Heart right ventricle (tissue), 16 donors: ENCODE data around the gene NPLOC4. TPM values are rescaled to one million over a fixed set of nuclear protein-coding genes. Genes with fewer than 3 reads are reported as not detected.

Experiments used
- ATAC-seq, 8 donors: fragments of 200-7000 bp; cut with Tn5 transposase; one replicate each; pipeline ENCODE4 v1.9.1; 2020; ENCODE audit warnings: mild to moderate bottlenecking in 8 of 8, moderate library complexity in 8 of 8, moderate number of reproducible peaks in 1 of 8
- DNase-seq, 2 donors: peaks; one replicate each; pipeline ENCODE4 v3.0.0-alpha.2; 2020
- H3K27ac ChIP-seq, 10 donors: fragments of 200-600 bp; sonication (generic) in 2 of 10; one replicate each; pipeline versions ENCODE4 v1.5.0 to v1.8.0; 2020 to 2022; ENCODE audit warnings: mild to moderate bottlenecking in 3 of 10
- H3K27me3 ChIP-seq, 7 donors: fragments of 200-600 bp; one replicate each; pipeline ENCODE4 v1.8.0; 2021 to 2022; ENCODE audit warnings: mild to moderate bottlenecking in 2 of 7
- H3K36me3 ChIP-seq, 9 donors: fragments of 200-600 bp; sonication (generic) in 1 of 9; one replicate each; pipeline versions ENCODE4 v1.5.0 to v1.8.0; 2020 to 2022; ENCODE audit warnings: mild to moderate bottlenecking in 2 of 9
- H3K4me1 ChIP-seq, 9 donors: fragments of 200-600 bp; sonication (generic) in 1 of 9; one replicate each; pipeline versions ENCODE4 v1.5.0 to v1.8.0; 2020 to 2022; ENCODE audit warnings: mild to moderate bottlenecking in 4 of 9
- H3K4me3 ChIP-seq, 10 donors: fragments of 200-600 bp; sonication (generic) in 2 of 10; one replicate each; pipeline versions ENCODE4 v1.5.0 to v1.8.0; 2020 to 2022; ENCODE audit warnings: mild to moderate bottlenecking in 7 of 10, moderate library complexity in 2 of 10
- H3K9me3 ChIP-seq, 11 donors: fragments of 200-600 bp in 10 of 11; sonication (generic) in 2 of 11; one replicate each; pipeline versions ENCODE4 v1.5.0 to v1.8.0; 2013 to 2022; ENCODE audit warnings: mild to moderate bottlenecking in 2 of 11, control low read depth in 1 of 11, moderate library complexity in 1 of 11
- WGBS, 2 donors: extraction: QIAGEN DNeasy Blood & Tissue Kit; methylation state at CpG; one replicate each; pipeline ENCODE4 v1.1.7; 2013; ENCODE audit warnings: inconsistent platforms in 1 of 2; 5-methylcytosine and 5-hydroxymethylcytosine counted together
- intact Hi-C, 10 donors: fragments of 100-400 bp; cut with DNase I; formaldehyde crosslinking; loops; one replicate each; pipeline versions ENCODE4 v1.11.1 to v1.14.2; 2022
- polyA plus RNA-seq, 2 donors: library from polyadenylated mRNA; stranded (reverse); fragments of 200-250 nt; gene quantifications; one replicate each; pipeline ENCODE4 v1.2.3, GENCODE V29; 2013
- total RNA-seq, 10 donors: library from RNA; stranded (reverse); fragmentation: NEBNext Ultra II Directional in 3 of 10; extraction: Animal tissue kit (Norgen Biotek cat#: 25700) in 3 of 10; gene quantifications; one replicate each; pipeline versions ENCODE4 v1.2.1 to v1.2.4, GENCODE V29; 2021 to 2023
- TF ChIP-seq, protein P1 (sequence below), 9 donors: fragments of 200-600 bp; sonication (generic) in 2 of 9; IDR thresholded peaks; one replicate each; pipeline versions ENCODE4 v1.5.0 to v1.8.0; 2021 to 2022; ENCODE audit warnings: antibody characterized with exemption in 9 of 9, mild to moderate bottlenecking in 5 of 9, moderate library complexity in 1 of 9
- donor health status: Arrhythmogenic right ventricular cardiomyopathy.
- donor health status: ischemic (EF 13 %, LVEDD 7.1; RV severe dilation, severe dysfunction).
- donor health status: healthy with polysubstance abuse.
- donor health status: DM: no; HTN: yes; CAD: no.
- donor health status: DM: no; HTN: no; CAD: no.
- donor health status: ischemic (EF 25% LVEDD 6.9; RV normal size, moderate dysfunction).
- donor health status: ischemic (EF 25% LVEDD 5.7; RV mildly dilated, moderate dysfunction).
- donor health status: healthy.
- donor health status: DM: yes; HTN: yes; CAD: no.
- donor health status: Ischemic cardiomyopathy.
- donor health status: ischemic (EF 35%, LVEDD 5.7; RV mildly dilated, moderate dysfunction).
- donor health status: nonischemic (EF 11% LVEDD 7.7; RV severe dilation, severe dysfunction).
- donor health status: DM: yes; HTN: yes; CAD: no.
- donor health status: PGD.
- donor health status: ischemic (EF 29% LVEDD 5.4; RV normal size, mild dysfunction).
- donor health status: nonischemic (EF 23%, LVEDD 6.1; RV moderate dilation, normal function).

NPLOC4 gene
- total and polyA plus RNA-seq, 12 donors, result 30.7 to 115 (median 95.2) TPM

DNA sequence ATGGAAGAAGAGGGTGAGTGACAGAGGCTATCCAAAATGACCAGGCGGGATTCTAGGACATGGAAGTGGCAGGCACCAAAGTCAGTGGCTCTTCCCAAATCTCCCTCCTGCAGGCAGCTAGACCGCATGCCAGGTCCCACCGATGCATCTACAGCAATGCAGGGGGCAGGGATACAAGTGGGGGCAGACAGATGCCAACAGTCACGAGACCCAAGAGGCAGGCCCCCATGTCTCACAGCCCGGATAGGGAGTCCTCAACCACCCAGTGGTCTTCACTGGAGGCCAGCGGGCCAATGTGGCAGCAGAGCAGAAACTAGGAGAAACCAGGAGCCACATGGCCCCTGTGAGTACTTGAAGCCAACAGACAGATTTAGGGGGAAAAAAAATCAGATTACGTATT lies 20.0 kb downstream of the NPLOC4 start:
- ATAC-seq (no peak), DNase-seq (no peak)
- Histone ChIP-seq H3K36me3 (peaks cover 0 to 84% (median 31%) of the 10 kb centered on the region in 9 donors), H3K27me3 (no peaks in the 10 kb centered on the region), H3K4me1 (peaks cover 7 to 52% (median 41%) of the 10 kb centered on the region in 9 donors), H3K27ac (no peak overlapping the region), H3K9me3 (no peaks in the 10 kb centered on the region), H3K4me3 (no peak overlapping the region)
- WGBS, 2 donors, result 42 to 64% methylated on average over 7 of the region's 7 CpGs
- TF ChIP-seq, protein P1, sequence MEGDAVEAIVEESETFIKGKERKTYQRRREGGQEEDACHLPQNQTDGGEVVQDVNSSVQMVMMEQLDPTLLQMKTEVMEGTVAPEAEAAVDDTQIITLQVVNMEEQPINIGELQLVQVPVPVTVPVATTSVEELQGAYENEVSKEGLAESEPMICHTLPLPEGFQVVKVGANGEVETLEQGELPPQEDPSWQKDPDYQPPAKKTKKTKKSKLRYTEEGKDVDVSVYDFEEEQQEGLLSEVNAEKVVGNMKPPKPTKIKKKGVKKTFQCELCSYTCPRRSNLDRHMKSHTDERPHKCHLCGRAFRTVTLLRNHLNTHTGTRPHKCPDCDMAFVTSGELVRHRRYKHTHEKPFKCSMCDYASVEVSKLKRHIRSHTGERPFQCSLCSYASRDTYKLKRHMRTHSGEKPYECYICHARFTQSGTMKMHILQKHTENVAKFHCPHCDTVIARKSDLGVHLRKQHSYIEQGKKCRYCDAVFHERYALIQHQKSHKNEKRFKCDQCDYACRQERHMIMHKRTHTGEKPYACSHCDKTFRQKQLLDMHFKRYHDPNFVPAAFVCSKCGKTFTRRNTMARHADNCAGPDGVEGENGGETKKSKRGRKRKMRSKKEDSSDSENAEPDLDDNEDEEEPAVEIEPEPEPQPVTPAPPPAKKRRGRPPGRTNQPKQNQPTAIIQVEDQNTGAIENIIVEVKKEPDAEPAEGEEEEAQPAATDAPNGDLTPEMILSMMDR (IDR thresholded peaks at IDR 0.05), result no peak
- intact Hi-C loops, result no loop called here

- Histone ChIP-seq H3K27me3 (no peaks in the 10 kb centered on the region), H3K27ac (peak overlapping the region; percentile 56 to 85 (median 70)), H3K4me1 (peaks cover 7 to 43% (median 29%) of the 10 kb centered on the region in 9 donors), H3K36me3 (peaks cover 0 to 81% (median 24%) of the 10 kb centered on the region in 9 donors), H3K9me3 (no peaks in the 10 kb centered on the region), H3K4me3 (no peak overlapping the region)
- ATAC-seq, result no peak
- WGBS, 2 donors, result 89 to 91% methylated on average over 4 of the region's 4 CpGs
- TF ChIP-seq, protein P1 (IDR thresholded peaks at IDR 0.05), result no peak
- intact Hi-C loops, result no loop called here
- no peak for DNase-seq
These were observed 21.4 kb downstream of the NPLOC4 start for GRCh38 chr17:81615401-81615930.

DNA sequence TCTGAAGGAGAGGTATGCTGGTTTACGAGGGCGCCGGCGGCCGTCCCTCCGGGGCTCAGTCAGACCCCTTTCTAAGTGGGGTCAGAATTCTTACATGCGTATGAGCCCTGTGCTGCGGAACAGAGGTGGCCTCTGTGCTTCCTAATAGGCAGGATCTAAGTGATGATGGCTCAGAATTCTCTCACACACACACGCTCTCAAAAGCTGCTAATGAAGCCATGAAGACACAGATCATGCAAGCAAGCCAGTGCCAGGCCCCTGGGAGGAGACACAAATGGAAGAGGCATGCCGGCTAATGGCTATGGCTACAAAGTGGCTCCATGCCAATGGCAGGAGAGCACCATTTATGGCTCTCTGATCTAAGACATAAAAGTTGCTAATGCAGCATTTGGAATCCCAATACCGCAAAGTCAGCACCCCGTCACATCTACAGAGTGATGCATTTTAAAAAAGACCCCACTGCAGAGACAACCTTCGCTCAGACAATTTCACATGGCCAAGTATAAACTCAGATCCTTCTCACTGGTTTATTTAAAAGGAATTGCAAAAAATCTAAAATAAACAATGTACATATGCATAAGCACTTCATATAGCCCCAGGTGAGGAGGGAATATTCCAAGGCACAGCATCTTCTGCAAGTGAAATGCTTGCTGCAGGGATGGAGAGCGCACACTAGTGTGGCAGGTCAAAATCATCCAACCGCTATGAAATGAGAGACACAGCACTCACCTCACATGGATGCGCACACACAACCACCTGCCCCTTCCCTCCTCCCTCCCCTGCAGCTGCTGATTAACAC lies 24.5 kb downstream of the NPLOC4 start:
- intact Hi-C loops, result no loop called here
- H3K36me3 ChIP-seq, result peaks cover 0 to 95% (median 40%) of the 10 kb centered on the region in 9 donors
- peak in 3 of 8 donors; percentile 9 to 29 (median 20) for ATAC-seq
- peaks cover 10 to 60% (median 36%) of the 10 kb centered on the region in 9 donors for H3K4me1 ChIP-seq
- TF ChIP-seq, protein P1 (IDR thresholded peaks at IDR 0.05), result no peak
- H3K27ac ChIP-seq, result peak overlapping the region in 6 of 10 donors; percentile 16 to 85 (median 54)
- H3K4me3 ChIP-seq, result no peak overlapping the region
- no peak for DNase-seq
- H3K9me3 ChIP-seq, result no peaks in the 10 kb centered on the region
- H3K27me3 ChIP-seq, result no peaks in the 10 kb centered on the region
- WGBS, 2 donors, result 61 to 70% methylated on average over 16 of the region's 16 CpGs

DNA sequence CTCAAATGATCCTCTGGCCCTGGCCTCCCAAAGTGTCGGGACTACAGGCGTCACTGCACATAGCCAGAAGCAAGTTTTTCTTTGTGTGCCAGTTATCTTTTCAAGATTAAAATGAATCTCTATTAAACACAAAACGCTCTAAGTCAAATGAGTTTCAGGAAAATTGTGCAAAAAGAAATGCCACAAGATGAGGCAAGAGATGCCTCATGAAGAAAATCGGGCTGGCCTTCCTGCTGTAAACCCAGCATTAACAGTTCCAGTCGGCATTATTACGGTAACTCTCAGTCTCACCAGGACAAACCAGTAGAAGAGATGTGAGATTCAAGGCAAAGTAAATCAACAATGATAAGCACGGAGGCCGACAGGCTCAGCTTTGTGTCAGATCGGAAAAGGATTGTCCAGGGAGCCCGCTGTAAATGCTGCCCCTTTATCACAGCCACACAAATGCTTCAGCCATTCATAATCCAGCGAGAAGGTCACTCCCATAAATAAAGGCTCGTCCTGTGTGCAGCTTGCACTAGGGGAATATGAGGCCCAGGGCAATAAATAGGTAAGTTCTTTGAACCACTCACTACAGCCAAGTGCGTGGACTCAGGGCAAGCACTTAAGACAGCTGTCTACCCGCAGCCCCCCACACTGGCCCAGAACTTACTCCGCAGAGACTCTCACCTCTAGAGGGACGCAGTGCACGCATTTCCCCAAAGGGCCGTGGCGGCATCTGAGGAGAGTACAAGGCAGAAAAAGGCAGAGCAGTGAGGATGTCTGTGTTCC lies 27.2 kb downstream of the NPLOC4 start:
- WGBS, 2 donors, result 82 to 85% methylated on average over 19 of the region's 19 CpGs

More for the DNA sequence above, 27.2 kb downstream of the NPLOC4 start:
- peak in 1 of 2 donors; percentile 24 for DNase-seq
- TF ChIP-seq, protein P1 (IDR thresholded peaks at IDR 0.05), result no peak
- ATAC-seq, result peak in 7 of 8 donors; percentile 13 to 59 (median 41)
- peaks cover 0 to 95% (median 53%) of the 10 kb centered on the region in 9 donors for H3K36me3 ChIP-seq
- H3K4me1 ChIP-seq, result peaks cover 10 to 49% (median 28%) of the 10 kb centered on the region in 9 donors
- intact Hi-C loops, result loop anchor here in 2 of 10 donors (10.0 kb wide), 1 partner anchor 355 kb away; no protein-coding TSS in a partner anchor
- H3K4me3 ChIP-seq, result no peak overlapping the region
- peak overlapping the region in 9 of 10 donors; percentile 17 to 60 (median 48) for H3K27ac ChIP-seq
- no peaks in the 10 kb centered on the region for H3K27me3 ChIP-seq
- H3K9me3 ChIP-seq, result no peaks in the 10 kb centered on the region
